SK-N-SH (cell line): ENCODE data around the gene HMGB1. TPM values are rescaled to one million over a fixed set of nuclear protein-coding genes. Genes with fewer than 3 reads are reported as not detected.

ENCODE experiments used
- CTCF ChIA-PET: fragments of 300-600, 350-600 bp; formaldehyde crosslinking; extraction: SDS; loops from one replicate; lab custom pipeline; 2021; lab: Yijun Ruan, JAX
- POLR2A ChIA-PET: fragments of 350-600 bp; sonication (Branson Sonifier 250); formaldehyde crosslinking; extraction: SDS; loops from one replicate; lab custom pipeline; 2020; ENCODE audit warnings: antibody characterized with exemption, inconsistent platforms; lab: Yijun Ruan, JAX
- DNase-seq: peaks from one replicate; pipeline ENCODE4 v3.0.0; 2012
- H2AFZ ChIP-seq: fragments of 200-600 bp; sonication (generic); 2 replicates; pipeline ENCODE4 v1.8.1; 2016; ENCODE audit warnings: antibody characterized with exemption, mild to moderate bottlenecking, low read depth
- H3F3A ChIP-seq: fragments of 200-600 bp; sonication (generic); replicated peaks from 2 replicates; pipeline ENCODE3; 2016; ENCODE audit warnings: antibody characterized with exemption, mild to moderate bottlenecking; ENCODE audit not compliant: insufficient read depth
- H3K27ac ChIP-seq, 2 experiments: fragments of 200-500 bp in 1 of 2; fragments of 200-600 bp in 1 of 2; sonication (Bioruptor generic) in 1 of 2; sonication (generic), shearing (Covaris generic) in 1 of 2; 2 replicates each; pipeline versions ENCODE4 v1.5.1 to v1.6.1; 2014 to 2016; ENCODE audit warnings: low read depth in 2 of 2, inconsistent platforms in 1 of 2, low read length in 1 of 2, mild to moderate bottlenecking in 1 of 2, mixed read lengths in 1 of 2
- H3K27me3 ChIP-seq: fragments of 200-600 bp; sonication (generic), shearing (Covaris generic); 2 replicates; pipeline ENCODE4 v1.6.1; 2016; ENCODE audit warnings: mixed run types; ENCODE audit not compliant: insufficient read depth
- H3K36me3 ChIP-seq, 2 experiments: fragments of 200-500 bp in 1 of 2; fragments of 200-600 bp in 1 of 2; sonication (Bioruptor generic) in 1 of 2; sonication (generic) in 1 of 2; replicated peaks in 1 of 2; 2 replicates each; pipeline versions ENCODE3 to v1.5.1; 2014 to 2016; ENCODE audit warnings: low read length in 1 of 2, mild to moderate bottlenecking in 1 of 2; ENCODE audit not compliant: insufficient read depth in 2 of 2, control insufficient read depth in 1 of 2
- H3K4me1 ChIP-seq, 2 experiments: fragments of 200-500 bp in 1 of 2; fragments of 200-600 bp in 1 of 2; sonication (Bioruptor generic) in 1 of 2; sonication (generic), shearing (Covaris generic) in 1 of 2; 2 replicates each; pipeline versions ENCODE4 v1.5.1 to v1.6.1; 2014 to 2016; ENCODE audit warnings: low read depth in 1 of 2, low read length in 1 of 2, mixed run types in 1 of 2; ENCODE audit not compliant: insufficient read depth in 2 of 2, control insufficient read depth in 1 of 2
- H3K4me2 ChIP-seq: fragments of 200-600 bp; sonication (generic), shearing (Covaris generic); 2 replicates; pipeline ENCODE4 v1.6.1; 2017; ENCODE audit warnings: mixed run types
- H3K4me3 ChIP-seq, 2 experiments: fragments of 200-500 bp in 1 of 2; fragments of 200-600 bp in 1 of 2; sonication (Bioruptor generic) in 1 of 2; sonication (generic), shearing (Covaris generic) in 1 of 2; 2 replicates each; pipeline versions ENCODE4 v1.5.1 to v1.8.1; 2014 to 2016; ENCODE audit warnings: low read depth in 2 of 2, inconsistent platforms in 1 of 2, low read length in 1 of 2, mild to moderate bottlenecking in 1 of 2, mixed read lengths in 1 of 2, moderate library complexity in 1 of 2
- H3K79me2 ChIP-seq: fragments of 200-600 bp; sonication (generic); 2 replicates; pipeline ENCODE4 v1.8.1; 2017; ENCODE audit warnings: mild to moderate bottlenecking; ENCODE audit not compliant: insufficient read depth
- H3K9ac ChIP-seq: fragments of 200-600 bp; sonication (generic); 2 replicates; pipeline ENCODE4 v1.6.1; 2017; ENCODE audit warnings: mixed run types
- H3K9me2 ChIP-seq: fragments of 200-600 bp; sonication (generic); 2 replicates; pipeline ENCODE4 v1.6.1; 2017; ENCODE audit warnings: mixed run types
- H3K9me3 ChIP-seq: fragments of 200-600 bp; sonication (generic); 2 replicates; pipeline ENCODE4 v1.6.1; 2017; ENCODE audit warnings: mixed run types, mild to moderate bottlenecking, moderate library complexity
- H4K20me1 ChIP-seq: fragments of 200-600 bp; sonication (generic); 2 replicates; pipeline ENCODE4 v1.6.1; 2017; ENCODE audit warnings: mild to moderate bottlenecking, mixed run types; ENCODE audit not compliant: insufficient read depth
- CHD2 ChIP-seq: fragments of 150-350 bp; IDR thresholded peaks from 2 replicates; pipeline ENCODE4 v1.6.1; 2018; ENCODE audit warnings: low read length; ENCODE audit not compliant: partially characterized antibody
- ELF1 ChIP-seq: IDR thresholded peaks from 2 replicates; pipeline ENCODE4 v1.4.0; 2012
- EZH2phosphoT487 ChIP-seq: fragments of 200-600 bp; sonication (generic); IDR thresholded peaks from 2 replicates; pipeline ENCODE4 v1.6.1; 2017; ENCODE audit warnings: low read depth, mixed run types, mild to moderate bottlenecking, antibody characterized with exemption, moderate library complexity, borderline replicate concordance
- FOSL2 ChIP-seq: IDR thresholded peaks from 2 replicates; pipeline ENCODE4 v1.4.0; 2012; ENCODE audit warnings: low read depth, mild to moderate bottlenecking, moderate library complexity, borderline replicate concordance
- FOXJ3 ChIP-seq: sonication (generic); formaldehyde crosslinking; IDR thresholded peaks from 2 replicates; pipeline ENCODE4 v1.5.1; 2020; ENCODE audit warnings: mild to moderate bottlenecking, missing genetic modification reagents
- FOXM1 ChIP-seq: IDR thresholded peaks from 2 replicates; pipeline ENCODE4 v1.4.0; 2012; ENCODE audit warnings: low read depth, mild to moderate bottlenecking
- GABPA ChIP-seq: IDR thresholded peaks from 2 replicates; pipeline ENCODE4 v1.4.0; 2012; ENCODE audit warnings: low read depth, mild to moderate bottlenecking
- GATA2 ChIP-seq: sonication (generic); formaldehyde crosslinking; IDR thresholded peaks from 2 replicates; pipeline ENCODE4 v1.5.0; 2020; ENCODE audit warnings: mild to moderate bottlenecking, missing genetic modification reagents
- IRF3 ChIP-seq: fragments of 150-350 bp; IDR thresholded peaks from 2 replicates; pipeline ENCODE4 v1.6.1; 2016; ENCODE audit warnings: mild to moderate bottlenecking, low read depth, low read length
- JUND ChIP-seq: IDR thresholded peaks from 2 replicates; pipeline ENCODE4 v1.4.0; 2012
- NFIC ChIP-seq: IDR thresholded peaks from 2 replicates; pipeline ENCODE4 v1.4.0; 2012; ENCODE audit warnings: borderline replicate concordance
- NRF1 ChIP-seq: IDR thresholded peaks from 2 replicates; pipeline ENCODE4 v1.6.1; 2012; ENCODE audit warnings: low read depth, mild to moderate bottlenecking, low read length
- RFX5 ChIP-seq: IDR thresholded peaks from 2 replicates; pipeline ENCODE4 v1.6.1; 2012; ENCODE audit warnings: mild to moderate bottlenecking, improper control_type of control experiment, low read length
- RXRA ChIP-seq: IDR thresholded peaks from 2 replicates; pipeline ENCODE4 v1.4.0; 2012; ENCODE audit warnings: low read depth, mild to moderate bottlenecking, borderline replicate concordance
- SIN3A ChIP-seq: IDR thresholded peaks from 2 replicates; pipeline ENCODE4 v1.6.1; 2012; ENCODE audit warnings: low read depth, mild to moderate bottlenecking, low read length, moderate library complexity, borderline replicate concordance
- SMC3 ChIP-seq: IDR thresholded peaks from 2 replicates; pipeline ENCODE4 v1.6.1; 2012; ENCODE audit warnings: low read depth, low read length, improper control_type of control experiment
- TCF12 ChIP-seq: IDR thresholded peaks from 2 replicates; pipeline ENCODE4 v1.4.0; 2012
- YY1 ChIP-seq: IDR thresholded peaks from 2 replicates; pipeline ENCODE4 v1.4.0; 2012; ENCODE audit warnings: low read depth, mild to moderate bottlenecking
- WGBS: methylation state at CpG from one replicate; pipeline ENCODE4 v1.1.6; 2017; ENCODE audit warnings: low lambda C conversion rate; 5-methylcytosine and 5-hydroxymethylcytosine counted together
- polyA plus RNA-seq, 3 experiments: library from polyadenylated mRNA; depleted of rRNA; stranded (reverse); fragments of >200 nt; gene quantifications; 2 replicates each; pipeline ENCODE4 v1.2.3, GENCODE V29; 2012
- TF ChIP-seq, protein P1 (sequence below): IDR thresholded peaks from 2 replicates; pipeline ENCODE4 v1.4.0; 2012; ENCODE audit warnings: low read depth, borderline replicate concordance
- TF ChIP-seq, protein P2 (sequence below): fragments of 150-350 bp; IDR thresholded peaks from 2 replicates; pipeline ENCODE4 v1.6.1; 2017; ENCODE audit warnings: antibody characterized with exemption, low read length, low read depth, borderline replicate concordance

HMGB1 gene
- polyA plus RNA-seq, 1 of the 3 experiments (the other 2 are of a cell fraction), result 166 TPM

DNA sequence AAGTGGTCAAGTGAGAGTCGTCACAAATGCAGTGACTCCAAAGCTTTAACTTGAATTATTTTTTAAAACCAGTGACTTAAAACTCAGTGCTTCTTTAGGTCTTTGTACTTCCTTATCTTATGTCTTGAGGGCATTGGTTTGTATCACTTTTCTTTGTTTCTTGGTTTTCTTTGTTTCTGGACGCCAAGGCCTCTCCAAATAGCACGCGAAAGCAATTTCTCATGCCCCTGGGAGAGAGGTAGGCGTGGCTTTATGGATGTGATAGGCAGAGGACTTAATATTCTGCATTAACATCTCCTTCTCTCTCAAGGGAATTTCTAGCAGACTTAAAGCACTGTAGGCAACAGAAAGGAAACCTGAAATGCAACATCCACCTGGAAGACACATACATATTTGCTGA is 22.8 kb downstream of the HMGB1 start (continued):
- TF ChIP-seq EZH2phosphoT487 (no peak), FOXJ3 (CRISPR knock-in tag) (no peak), TCF12 (no peak), SMC3 (no peak)
- TF ChIP-seq, all 33 proteins: peak for 0

GRCh38 chr13:30440910-30441703 is 24.6 kb downstream of the HMGB1 start:
- H3K4me2 ChIP-seq, result no peak overlapping the region
- H3K9ac ChIP-seq, result no peak overlapping the region
- no peaks in the 10 kb centered on the region for H3K9me3 ChIP-seq
- H3K9me2 ChIP-seq, result no peaks in the 10 kb centered on the region
- no peaks in the 10 kb centered on the region for H3K27me3 ChIP-seq
- H4K20me1 ChIP-seq, result no peaks in the 10 kb centered on the region
- no peaks in the 10 kb centered on the region for H3K4me1 ChIP-seq
- POLR2A ChIA-PET, result no interaction called here
- TF ChIP-seq GATA2 (no peak), GABPA (no peak), FOXM1 (no peak), FOSL2 (no peak), SIN3A (no peak), NFIC (no peak), CHD2 (no peak), RFX5 (no peak), TCF12 (no peak), FOXJ3 (CRISPR knock-in tag) (no peak), ELF1 (no peak), EZH2phosphoT487 (no peak), NRF1 (no peak), JUND (no peak), RXRA (no peak), SMC3 (no peak), IRF3 (no peak), YY1 (no peak)
- TF ChIP-seq, protein P1, sequence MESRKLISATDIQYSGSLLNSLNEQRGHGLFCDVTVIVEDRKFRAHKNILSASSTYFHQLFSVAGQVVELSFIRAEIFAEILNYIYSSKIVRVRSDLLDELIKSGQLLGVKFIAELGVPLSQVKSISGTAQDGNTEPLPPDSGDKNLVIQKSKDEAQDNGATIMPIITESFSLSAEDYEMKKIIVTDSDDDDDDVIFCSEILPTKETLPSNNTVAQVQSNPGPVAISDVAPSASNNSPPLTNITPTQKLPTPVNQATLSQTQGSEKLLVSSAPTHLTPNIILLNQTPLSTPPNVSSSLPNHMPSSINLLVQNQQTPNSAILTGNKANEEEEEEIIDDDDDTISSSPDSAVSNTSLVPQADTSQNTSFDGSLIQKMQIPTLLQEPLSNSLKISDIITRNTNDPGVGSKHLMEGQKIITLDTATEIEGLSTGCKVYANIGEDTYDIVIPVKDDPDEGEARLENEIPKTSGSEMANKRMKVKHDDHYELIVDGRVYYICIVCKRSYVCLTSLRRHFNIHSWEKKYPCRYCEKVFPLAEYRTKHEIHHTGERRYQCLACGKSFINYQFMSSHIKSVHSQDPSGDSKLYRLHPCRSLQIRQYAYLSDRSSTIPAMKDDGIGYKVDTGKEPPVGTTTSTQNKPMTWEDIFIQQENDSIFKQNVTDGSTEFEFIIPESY, result no peak
- TF ChIP-seq, protein P2, sequence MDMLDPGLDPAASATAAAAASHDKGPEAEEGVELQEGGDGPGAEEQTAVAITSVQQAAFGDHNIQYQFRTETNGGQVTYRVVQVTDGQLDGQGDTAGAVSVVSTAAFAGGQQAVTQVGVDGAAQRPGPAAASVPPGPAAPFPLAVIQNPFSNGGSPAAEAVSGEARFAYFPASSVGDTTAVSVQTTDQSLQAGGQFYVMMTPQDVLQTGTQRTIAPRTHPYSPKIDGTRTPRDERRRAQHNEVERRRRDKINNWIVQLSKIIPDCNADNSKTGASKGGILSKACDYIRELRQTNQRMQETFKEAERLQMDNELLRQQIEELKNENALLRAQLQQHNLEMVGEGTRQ, result no peak
- no peaks in the 10 kb centered on the region for H3K36me3 ChIP-seq
- H3K79me2 ChIP-seq, result no peaks in the 10 kb centered on the region
- H3K4me3 ChIP-seq, result no peak overlapping the region
- 58% methylated on average over 8 of the region's 8 CpGs for WGBS
- DNase-seq, result no peak
- H3K27ac ChIP-seq, result no peak overlapping the region
- H3F3A ChIP-seq, result no peaks in the 10 kb centered on the region
- CTCF ChIA-PET, result interaction anchor here (1.4 kb wide), 1 partner anchor 10 kb away, joined by 4 read pairs; no protein-coding TSS in a partner anchor
- H2AFZ ChIP-seq, result no peak overlapping the region
